B cell (primary cell): ENCODE data around the gene VENTX.

Source experiments
- CTCF ChIP-seq: fragments of 200-600 bp; IDR thresholded peaks from one replicate; pipeline ENCODE4 v1.8.0; 2022; ENCODE audit warnings: antibody characterized with exemption, mild to moderate bottlenecking
- EZH2 ChIP-seq: IDR thresholded peaks from 2 replicates; pipeline ENCODE4 v1.6.1; 2012; ENCODE audit warnings: borderline replicate concordance, low read depth, mild to moderate bottlenecking, moderate library complexity, low read length; ENCODE audit not compliant: insufficient read depth, poor library complexity, severe bottlenecking

DNA sequence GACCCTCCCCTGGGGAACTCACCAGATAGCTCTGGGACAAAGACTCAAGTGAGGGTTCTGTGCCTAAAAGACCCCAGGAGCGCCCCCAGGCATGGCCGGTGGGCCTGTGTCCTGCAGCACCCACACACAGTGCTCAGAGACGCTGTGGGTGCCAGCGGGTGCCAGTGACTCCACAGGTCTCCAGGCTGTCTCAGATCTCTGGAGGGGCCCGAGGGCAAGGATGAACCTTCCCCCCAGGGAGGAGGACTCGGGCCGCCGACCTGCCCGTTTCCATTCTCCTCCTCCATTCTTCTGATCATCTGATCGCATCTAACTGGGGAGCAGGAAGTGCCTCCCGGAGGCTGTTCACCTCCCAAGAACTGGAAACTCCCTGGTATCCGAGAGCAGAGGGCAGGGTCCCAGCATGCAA, 38.0 kb downstream of the VENTX start:
- TF ChIP-seq CTCF (peak; percentile 52), EZH2 (no peak)
